GM23338 (cell line): ENCODE data around the gene ACRBP. TPM values are rescaled to one million over a fixed set of nuclear protein-coding genes. Genes with fewer than 3 reads are reported as not detected.

Experiments used
- CREB1 ChIP-seq: fragments of 250-450 bp; sonication (Bioruptor Pico); IDR thresholded peaks from 2 replicates; pipeline ENCODE4 v1.5.0; 2020; ENCODE audit warnings: low read depth, mild to moderate bottlenecking, moderate library complexity
- ZNF114 ChIP-seq: fragments of 250-450 bp; sonication (Bioruptor Pico); IDR thresholded peaks from 2 replicates; pipeline ENCODE4 v1.5.0; 2020; ENCODE audit warnings: mild to moderate bottlenecking, moderate library complexity
- polyA plus RNA-seq: library from polyadenylated mRNA; unstranded; fragments of >200 nt; fragmentation: Nextera tagmentation; extraction: Ambion mirVana; gene quantifications from 2 replicates; pipeline ENCODE4 v1.2.1, GENCODE V29; 2016
- total RNA-seq: library from RNA; depleted of rRNA; stranded (reverse); fragments of >200 nt; shearing (Covaris generic); gene quantifications from 2 replicates; pipeline ENCODE4 v1.2.3, GENCODE V29; 2014
- TF ChIP-seq, protein P1 (sequence below): fragments of 250-450 bp; sonication (Bioruptor Pico); IDR thresholded peaks from 2 replicates; pipeline ENCODE4 v1.5.0; 2020; ENCODE audit warnings: mild to moderate bottlenecking, moderate library complexity
- TF ChIP-seq, protein P2 (sequence below): IDR thresholded peaks from one replicate; pipeline ENCODE4 v1.6.1; 2018; ENCODE audit warnings: antibody characterized with exemption; ENCODE audit not compliant: unreplicated experiment

The ACRBP gene
- total and polyA plus RNA-seq, 2 experiments from 2014 or later = 0.70 to 2.2 TPM

DNA sequence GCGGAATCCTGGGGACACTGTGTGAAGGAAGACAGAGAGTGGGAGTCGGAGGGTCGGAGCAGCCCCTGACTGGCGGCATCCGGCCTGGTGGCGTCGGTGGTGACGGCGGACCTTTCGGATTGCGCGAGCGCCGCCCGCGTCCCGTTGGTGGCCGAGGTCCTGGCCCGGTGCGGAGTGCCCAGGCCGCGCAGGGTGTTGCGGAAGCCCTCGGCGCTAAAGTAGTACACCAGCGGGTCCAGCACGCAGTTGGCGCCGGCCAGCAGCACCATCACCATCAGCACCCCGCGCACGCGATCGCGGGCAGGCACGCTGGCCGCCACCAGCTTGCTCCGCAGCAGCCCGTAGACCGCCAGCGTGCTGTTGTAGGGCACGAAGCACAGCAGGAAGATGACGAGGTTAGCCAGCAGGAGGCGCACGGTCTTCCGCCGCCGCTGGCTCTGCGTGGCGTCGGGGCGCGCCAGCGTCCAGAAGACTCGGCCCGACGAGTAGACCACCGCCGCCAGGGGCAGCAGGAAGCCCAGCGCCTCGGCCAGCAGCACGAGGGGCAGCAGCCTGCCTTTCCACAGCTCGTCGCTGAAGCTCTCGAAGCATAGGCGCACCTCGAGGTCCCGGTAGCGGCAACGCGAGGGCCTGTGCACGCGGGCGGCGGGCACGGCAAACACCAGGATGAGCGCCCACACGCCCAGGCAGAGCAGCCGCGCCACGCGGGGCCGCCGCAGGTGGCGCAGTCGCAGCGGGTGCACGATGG lies 26.9 kb downstream of the ACRBP start (continued):
- TF ChIP-seq, protein P1, sequence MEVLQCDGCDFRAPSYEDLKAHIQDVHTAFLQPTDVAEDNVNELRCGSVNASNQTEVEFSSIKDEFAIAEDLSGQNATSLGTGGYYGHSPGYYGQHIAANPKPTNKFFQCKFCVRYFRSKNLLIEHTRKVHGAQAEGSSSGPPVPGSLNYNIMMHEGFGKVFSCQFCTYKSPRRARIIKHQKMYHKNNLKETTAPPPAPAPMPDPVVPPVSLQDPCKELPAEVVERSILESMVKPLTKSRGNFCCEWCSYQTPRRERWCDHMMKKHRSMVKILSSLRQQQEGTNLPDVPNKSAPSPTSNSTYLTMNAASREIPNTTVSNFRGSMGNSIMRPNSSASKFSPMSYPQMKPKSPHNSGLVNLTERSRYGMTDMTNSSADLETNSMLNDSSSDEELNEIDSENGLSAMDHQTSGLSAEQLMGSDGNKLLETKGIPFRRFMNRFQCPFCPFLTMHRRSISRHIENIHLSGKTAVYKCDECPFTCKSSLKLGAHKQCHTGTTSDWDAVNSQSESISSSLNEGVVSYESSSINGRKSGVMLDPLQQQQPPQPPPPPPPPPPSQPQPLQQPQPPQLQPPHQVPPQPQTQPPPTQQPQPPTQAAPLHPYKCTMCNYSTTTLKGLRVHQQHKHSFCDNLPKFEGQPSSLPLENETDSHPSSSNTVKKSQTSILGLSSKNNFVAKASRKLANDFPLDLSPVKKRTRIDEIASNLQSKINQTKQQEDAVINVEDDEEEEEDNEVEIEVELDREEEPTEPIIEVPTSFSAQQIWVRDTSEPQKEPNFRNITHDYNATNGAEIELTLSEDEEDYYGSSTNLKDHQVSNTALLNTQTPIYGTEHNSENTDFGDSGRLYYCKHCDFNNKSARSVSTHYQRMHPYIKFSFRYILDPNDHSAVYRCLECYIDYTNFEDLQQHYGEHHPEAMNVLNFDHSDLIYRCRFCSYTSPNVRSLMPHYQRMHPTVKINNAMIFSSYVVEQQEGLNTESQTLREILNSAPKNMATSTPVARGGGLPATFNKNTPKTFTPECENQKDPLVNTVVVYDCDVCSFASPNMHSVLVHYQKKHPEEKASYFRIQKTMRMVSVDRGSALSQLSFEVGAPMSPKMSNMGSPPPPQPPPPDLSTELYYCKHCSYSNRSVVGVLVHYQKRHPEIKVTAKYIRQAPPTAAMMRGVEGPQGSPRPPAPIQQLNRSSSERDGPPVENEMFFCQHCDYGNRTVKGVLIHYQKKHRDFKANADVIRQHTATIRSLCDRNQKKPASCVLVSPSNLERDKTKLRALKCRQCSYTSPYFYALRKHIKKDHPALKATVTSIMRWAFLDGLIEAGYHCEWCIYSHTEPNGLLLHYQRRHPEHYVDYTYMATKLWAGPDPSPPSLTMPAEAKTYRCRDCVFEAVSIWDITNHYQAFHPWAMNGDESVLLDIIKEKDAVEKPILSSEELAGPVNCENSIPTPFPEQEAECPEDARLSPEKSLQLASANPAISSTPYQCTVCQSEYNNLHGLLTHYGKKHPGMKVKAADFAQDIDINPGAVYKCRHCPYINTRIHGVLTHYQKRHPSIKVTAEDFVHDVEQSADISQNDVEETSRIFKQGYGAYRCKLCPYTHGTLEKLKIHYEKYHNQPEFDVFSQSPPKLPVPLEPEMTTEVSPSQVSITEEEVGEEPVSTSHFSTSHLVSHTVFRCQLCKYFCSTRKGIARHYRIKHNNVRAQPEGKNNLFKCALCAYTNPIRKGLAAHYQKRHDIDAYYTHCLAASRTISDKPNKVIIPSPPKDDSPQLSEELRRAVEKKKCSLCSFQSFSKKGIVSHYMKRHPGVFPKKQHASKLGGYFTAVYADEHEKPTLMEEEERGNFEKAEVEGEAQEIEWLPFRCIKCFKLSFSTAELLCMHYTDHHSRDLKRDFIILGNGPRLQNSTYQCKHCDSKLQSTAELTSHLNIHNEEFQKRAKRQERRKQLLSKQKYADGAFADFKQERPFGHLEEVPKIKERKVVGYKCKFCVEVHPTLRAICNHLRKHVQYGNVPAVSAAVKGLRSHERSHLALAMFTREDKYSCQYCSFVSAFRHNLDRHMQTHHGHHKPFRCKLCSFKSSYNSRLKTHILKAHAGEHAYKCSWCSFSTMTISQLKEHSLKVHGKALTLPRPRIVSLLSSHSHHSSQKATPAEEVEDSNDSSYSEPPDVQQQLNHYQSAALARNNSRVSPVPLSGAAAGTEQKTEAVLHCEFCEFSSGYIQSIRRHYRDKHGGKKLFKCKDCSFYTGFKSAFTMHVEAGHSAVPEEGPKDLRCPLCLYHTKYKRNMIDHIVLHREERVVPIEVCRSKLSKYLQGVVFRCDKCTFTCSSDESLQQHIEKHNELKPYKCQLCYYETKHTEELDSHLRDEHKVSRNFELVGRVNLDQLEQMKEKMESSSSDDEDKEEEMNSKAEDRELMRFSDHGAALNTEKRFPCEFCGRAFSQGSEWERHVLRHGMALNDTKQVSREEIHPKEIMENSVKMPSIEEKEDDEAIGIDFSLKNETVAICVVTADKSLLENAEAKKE (CRISPR knock-in tag) = no peak; the same call in 1 of the 2 replicates
- TF ChIP-seq CREB1 (peak; percentile 80), ZNF114 (CRISPR knock-in tag) (no peak)
- TF ChIP-seq, protein P2, sequence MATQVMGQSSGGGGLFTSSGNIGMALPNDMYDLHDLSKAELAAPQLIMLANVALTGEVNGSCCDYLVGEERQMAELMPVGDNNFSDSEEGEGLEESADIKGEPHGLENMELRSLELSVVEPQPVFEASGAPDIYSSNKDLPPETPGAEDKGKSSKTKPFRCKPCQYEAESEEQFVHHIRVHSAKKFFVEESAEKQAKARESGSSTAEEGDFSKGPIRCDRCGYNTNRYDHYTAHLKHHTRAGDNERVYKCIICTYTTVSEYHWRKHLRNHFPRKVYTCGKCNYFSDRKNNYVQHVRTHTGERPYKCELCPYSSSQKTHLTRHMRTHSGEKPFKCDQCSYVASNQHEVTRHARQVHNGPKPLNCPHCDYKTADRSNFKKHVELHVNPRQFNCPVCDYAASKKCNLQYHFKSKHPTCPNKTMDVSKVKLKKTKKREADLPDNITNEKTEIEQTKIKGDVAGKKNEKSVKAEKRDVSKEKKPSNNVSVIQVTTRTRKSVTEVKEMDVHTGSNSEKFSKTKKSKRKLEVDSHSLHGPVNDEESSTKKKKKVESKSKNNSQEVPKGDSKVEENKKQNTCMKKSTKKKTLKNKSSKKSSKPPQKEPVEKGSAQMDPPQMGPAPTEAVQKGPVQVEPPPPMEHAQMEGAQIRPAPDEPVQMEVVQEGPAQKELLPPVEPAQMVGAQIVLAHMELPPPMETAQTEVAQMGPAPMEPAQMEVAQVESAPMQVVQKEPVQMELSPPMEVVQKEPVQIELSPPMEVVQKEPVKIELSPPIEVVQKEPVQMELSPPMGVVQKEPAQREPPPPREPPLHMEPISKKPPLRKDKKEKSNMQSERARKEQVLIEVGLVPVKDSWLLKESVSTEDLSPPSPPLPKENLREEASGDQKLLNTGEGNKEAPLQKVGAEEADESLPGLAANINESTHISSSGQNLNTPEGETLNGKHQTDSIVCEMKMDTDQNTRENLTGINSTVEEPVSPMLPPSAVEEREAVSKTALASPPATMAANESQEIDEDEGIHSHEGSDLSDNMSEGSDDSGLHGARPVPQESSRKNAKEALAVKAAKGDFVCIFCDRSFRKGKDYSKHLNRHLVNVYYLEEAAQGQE = no peak
